B cell (primary cell): ENCODE measurements around the gene RAB6B.

ENCODE experiments used
- CTCF ChIP-seq: fragments of 200-600 bp; IDR thresholded peaks from one replicate; pipeline ENCODE4 v1.8.0; 2022; ENCODE audit warnings: antibody characterized with exemption, mild to moderate bottlenecking
- EZH2 ChIP-seq: IDR thresholded peaks from 2 replicates; pipeline ENCODE4 v1.6.1; 2012; ENCODE audit warnings: borderline replicate concordance, low read depth, mild to moderate bottlenecking, moderate library complexity, low read length; ENCODE audit not compliant: insufficient read depth, poor library complexity, severe bottlenecking

DNA sequence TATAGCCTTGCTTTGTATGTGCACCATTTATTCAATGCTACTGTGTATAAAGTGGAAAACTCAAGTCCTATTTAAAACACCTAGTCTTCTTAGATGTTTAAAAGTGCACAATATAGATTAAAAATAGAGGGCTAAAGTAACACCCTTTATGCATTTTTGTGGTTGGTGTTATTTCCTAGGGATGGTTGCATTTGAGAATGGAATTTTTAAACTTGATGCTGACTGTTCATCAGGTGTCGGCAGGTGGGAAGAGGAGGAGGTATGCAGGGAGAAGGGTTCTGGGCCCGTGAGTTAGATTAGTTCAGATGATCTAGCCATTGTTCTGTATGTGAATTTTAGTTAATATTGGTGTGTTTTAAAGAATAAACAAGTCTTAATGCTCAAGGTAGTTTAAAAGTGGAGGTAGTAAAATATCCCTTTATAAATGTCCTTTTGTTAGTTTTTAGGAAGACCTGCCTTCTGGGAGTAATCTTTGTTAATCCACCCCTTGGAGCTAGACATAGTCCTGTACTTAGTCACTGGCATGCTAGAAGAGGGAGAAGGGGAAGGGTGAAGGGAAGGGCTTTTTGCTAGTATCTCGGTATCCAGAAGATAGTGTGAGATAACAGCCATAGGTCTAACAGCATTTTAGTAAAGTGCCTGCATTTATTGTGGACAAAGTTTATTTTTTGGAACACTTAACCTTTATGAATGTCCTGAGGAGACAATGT lies 98.1 kb downstream of the RAB6B start:
- TF ChIP-seq CTCF (no peak), EZH2 (no peak)
